ENCODE data around the gene MET. TPM values are rescaled to one million over a fixed set of nuclear protein-coding genes. Genes with fewer than 3 reads are reported as not detected.

MET gene
- total and polyA plus RNA-seq, 2 of the 8 experiments (the other 6 are each of a cell fraction or from before 2014, with no cell fraction given): 3.5 to 12.9 TPM

GRCh38 chr7:116708248-116708647 lies 36.3 kb downstream of the MET start:
- TF ChIP-seq HDAC2 (IDR thresholded peaks at IDR 0.05; ENCODE audit: borderline replicate concordance in 1 of 2, low read depth in 2 of 2, low read length in 2 of 2): no peak
- no peak overlapping the region for H3K14ac ChIP-seq (ENCODE audit: insufficient read length)
- H3K27ac ChIP-seq (ENCODE audit: low read depth, low read length): no peak overlapping the region
- no peak overlapping the region for H3K4me3 ChIP-seq (ENCODE audit: extremely low read depth in 1 of 4, insufficient read depth in 2 of 4, low read depth in 3 of 4, low read length in 4 of 4)
- FAIRE-seq (no peak), DNase-seq (ENCODE audit: low read depth in 1 of 2, low spot score in 2 of 2) (no peak)
- no peaks in the 10 kb centered on the region; the same call in 1 of the 2 replicates for H3K79me1 ChIP-seq (ENCODE audit: low read depth, low read length)
- peaks cover 0 to 14% (median 2%) of the 10 kb centered on the region in 4 experiments; a peak in 3 of 7 replicates for H3K4me1 ChIP-seq (replicated peaks in 1 of 4; ENCODE audit: control insufficient read depth in 3 of 4, insufficient read depth in 4 of 4, low read length in 3 of 4)
- no peak overlapping the region for H3K4me2 ChIP-seq (ENCODE audit: insufficient read depth in 1 of 2, low read depth in 2 of 2, low read length in 2 of 2)
- H4K91ac ChIP-seq (replicated peaks; ENCODE audit: insufficient read length, low read length): no peak overlapping the region
- no peak overlapping the region for H4K5ac ChIP-seq (ENCODE audit: insufficient read length, low read depth, low read length)
- H4K8ac ChIP-seq (ENCODE audit: extremely low read depth, insufficient read depth, low read length): no peak overlapping the region
- H2BK5ac ChIP-seq (ENCODE audit: low read depth, low read length): no peak overlapping the region
- 88% methylated on average over 1 of the region's 1 CpG; no CpG with 5 or more reads in 1 of the 2 experiments for WGBS, 2 experiments (ENCODE audit: extremely low coverage in 1 of 2, insufficient coverage in 1 of 2, insufficient read length in 1 of 2, insufficient replicate concordance in 2 of 2, low coverage in 1 of 2, low lambda C conversion rate in 2 of 2, missing lambda C conversion rate in 1 of 2)
- no peaks in the 10 kb centered on the region for H3K23me2 ChIP-seq (ENCODE audit: low read depth, low read length)
- no peaks in the 10 kb centered on the region for H3K27me3 ChIP-seq (replicated peaks in 1 of 4; ENCODE audit: control insufficient read depth in 3 of 4, extremely low read depth in 1 of 4, insufficient read depth in 3 of 4, low read length in 3 of 4)
- no peak overlapping the region for H2BK15ac ChIP-seq (ENCODE audit: low read length)
- H3K18ac ChIP-seq (ENCODE audit: extremely low read depth, low read length): no peak overlapping the region
- H2BK20ac ChIP-seq (ENCODE audit: low read length): no peak overlapping the region
- POLR2A ChIA-PET (ENCODE audit: partially characterized antibody): no interaction called here
- H3K9me3 ChIP-seq (ENCODE audit: insufficient read depth in 2 of 2, low read depth in 1 of 2, low read length in 1 of 2): no peaks in the 10 kb centered on the region
- no peak overlapping the region for H2BK120ac ChIP-seq (replicated peaks; ENCODE audit: low read depth, low read length)
- H3K56ac ChIP-seq (replicated peaks; ENCODE audit: insufficient read length, low read depth, low read length): no peak overlapping the region
- no peak overlapping the region for H2BK12ac ChIP-seq (ENCODE audit: low read depth, low read length)
- no peak overlapping the region for H3K23ac ChIP-seq (ENCODE audit: insufficient read length)
- no peaks in the 10 kb centered on the region for H3K36me3 ChIP-seq (ENCODE audit: control insufficient read depth in 2 of 4, insufficient read depth in 4 of 4, low read length in 3 of 4)
- H3K79me2 ChIP-seq (ENCODE audit: control insufficient read depth in 1 of 2, insufficient read depth in 2 of 2, low read length in 2 of 2): no peaks in the 10 kb centered on the region
- no peak overlapping the region for H2AFZ ChIP-seq (ENCODE audit: low read length)
- H2AK5ac ChIP-seq (ENCODE audit: low read depth, low read length): no peak overlapping the region
- H3K4ac ChIP-seq (replicated peaks; ENCODE audit: insufficient read length, low read depth, low read length): no peak overlapping the region
- CTCF ChIA-PET (ENCODE audit: partially characterized antibody): interaction anchor here (1.1 to 1.3 kb wide), 3 partner anchors 13 to 117 kb away, joined by 3 to 4 read pairs (median 3); no protein-coding TSS in a partner anchor
- H4K20me1 ChIP-seq (replicated peaks in 1 of 2; ENCODE audit: control insufficient read depth in 1 of 2, insufficient read depth in 2 of 2, low read length in 2 of 2): no peaks in the 10 kb centered on the region
- no peak overlapping the region for H3K9ac ChIP-seq (replicated peaks in 1 of 4; ENCODE audit: extremely low read depth in 1 of 4, low read depth in 3 of 4, low read length in 3 of 4)
